Measurements from ENCODE around the gene COL18A1.

- TF ChIP-seq, protein P1, sequence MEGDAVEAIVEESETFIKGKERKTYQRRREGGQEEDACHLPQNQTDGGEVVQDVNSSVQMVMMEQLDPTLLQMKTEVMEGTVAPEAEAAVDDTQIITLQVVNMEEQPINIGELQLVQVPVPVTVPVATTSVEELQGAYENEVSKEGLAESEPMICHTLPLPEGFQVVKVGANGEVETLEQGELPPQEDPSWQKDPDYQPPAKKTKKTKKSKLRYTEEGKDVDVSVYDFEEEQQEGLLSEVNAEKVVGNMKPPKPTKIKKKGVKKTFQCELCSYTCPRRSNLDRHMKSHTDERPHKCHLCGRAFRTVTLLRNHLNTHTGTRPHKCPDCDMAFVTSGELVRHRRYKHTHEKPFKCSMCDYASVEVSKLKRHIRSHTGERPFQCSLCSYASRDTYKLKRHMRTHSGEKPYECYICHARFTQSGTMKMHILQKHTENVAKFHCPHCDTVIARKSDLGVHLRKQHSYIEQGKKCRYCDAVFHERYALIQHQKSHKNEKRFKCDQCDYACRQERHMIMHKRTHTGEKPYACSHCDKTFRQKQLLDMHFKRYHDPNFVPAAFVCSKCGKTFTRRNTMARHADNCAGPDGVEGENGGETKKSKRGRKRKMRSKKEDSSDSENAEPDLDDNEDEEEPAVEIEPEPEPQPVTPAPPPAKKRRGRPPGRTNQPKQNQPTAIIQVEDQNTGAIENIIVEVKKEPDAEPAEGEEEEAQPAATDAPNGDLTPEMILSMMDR (conservative IDR thresholded peaks at IDR 0.05; ENCODE audit: low read depth, low read length), result peak; percentile 75
- TF ChIP-seq EZH2 (IDR thresholded peaks at IDR 0.05; ENCODE audit: borderline replicate concordance, low read depth, low read length, poor library complexity, severe bottlenecking), result no peak
Observed at GRCh38 chr21:45555557-45556301, 150.8 kb downstream of the COL18A1 start.
